GM12878 (cell line): ENCODE data around the gene RANGRF. TPM values are rescaled to one million over a fixed set of nuclear protein-coding genes. Genes with fewer than 3 reads are reported as not detected.

Source experiments
- ATAC-seq: fragments of 200-7000 bp; cut with Tn5 transposase; 3 replicates; pipeline ENCODE4 v1.9.1; 2020; ENCODE audit warnings: mild to moderate bottlenecking, moderate library complexity
- BruUV-seq: library from RNA; stranded (reverse); fragments of 400-500 nt; replicated peaks from 2 replicates; lab custom pipeline; 2021; lab: Mats Ljungman, UMichigan
- CTCF ChIA-PET: fragments of 300-600 bp; sonication (Branson Sonifier 250); formaldehyde crosslinking; extraction: SDS; loops from one replicate; lab custom pipeline; 2021; ENCODE audit warnings: inconsistent platforms; lab: Yijun Ruan, JAX
- POLR2A ChIA-PET: fragments of 350-600 bp; formaldehyde crosslinking; extraction: SDS; loops from one replicate; lab custom pipeline; 2021; ENCODE audit warnings: inconsistent platforms; lab: Charles Lee
- RAD21 ChIA-PET: fragments of 300-600 bp; sonication (Branson Sonifier 250); formaldehyde crosslinking; loops from one replicate; lab custom pipeline; 2023; ENCODE audit warnings: antibody characterized with exemption; ENCODE audit not compliant: unreplicated experiment; lab: Charles Lee
- SMC1A ChIA-PET: fragments of 300-600 bp; sonication (Branson Sonifier 250); formaldehyde crosslinking; loops from one replicate; lab custom pipeline; 2023; ENCODE audit not compliant: unreplicated experiment, uncharacterized antibody; lab: Charles Lee
- DNase-seq: peaks from one replicate; pipeline ENCODE4 v3.0.0-alpha.2; 2011; ENCODE audit warnings: low read depth, low spot score
- FAIRE-seq: peaks from 3 replicates; lab custom pipeline; 2011; peaks lifted over from hg19 to GRCh38; lab: Jason Lieb, UNC
- H2AFZ ChIP-seq: 2 replicates; pipeline ENCODE4 v1.6.0; 2011; ENCODE audit warnings: low read depth, low read length, control low read depth; ENCODE audit not compliant: control insufficient read depth
- H3K27ac ChIP-seq: 2 replicates; pipeline ENCODE4 v1.5.1; 2011; ENCODE audit warnings: control low read depth; ENCODE audit not compliant: control insufficient read depth, insufficient read depth
- H3K27me3 ChIP-seq, 2 experiments: replicated peaks in 1 of 2; 2 replicates each; pipeline versions ENCODE4 v1.6.0 to v1.6.1; 2011; ENCODE audit warnings: low read length in 1 of 2; ENCODE audit not compliant: control insufficient read depth in 2 of 2, insufficient read depth in 2 of 2
- H3K36me3 ChIP-seq, 2 experiments: 2 replicates each; pipeline ENCODE4 v1.5.1; 2011; ENCODE audit warnings: low read length in 1 of 2; ENCODE audit not compliant: control insufficient read depth in 2 of 2, insufficient read depth in 2 of 2
- H3K4me1 ChIP-seq: 2 replicates; pipeline ENCODE4 v1.6.1; 2011; ENCODE audit warnings: mild to moderate bottlenecking, low read length, moderate library complexity, mixed read lengths; ENCODE audit not compliant: control insufficient read depth, insufficient read depth
- H3K4me2 ChIP-seq: 2 replicates; pipeline ENCODE4 v1.6.0; 2011; ENCODE audit warnings: control low read depth; ENCODE audit not compliant: control insufficient read depth, insufficient read depth
- H3K4me3 ChIP-seq: fragments of 200-600 bp; sonication (generic); 2 replicates; pipeline ENCODE4 v1.5.1; 2016
- H3K79me2 ChIP-seq: 2 replicates; pipeline ENCODE4 v1.6.0; 2011; ENCODE audit warnings: low read length; ENCODE audit not compliant: control insufficient read depth, insufficient read depth
- H3K9ac ChIP-seq: 2 replicates; pipeline ENCODE4 v1.8.0; 2011; ENCODE audit warnings: low read length, control low read depth, mixed read lengths; ENCODE audit not compliant: control insufficient read depth, insufficient read depth
- H3K9me3 ChIP-seq: replicated peaks from 3 replicates; pipeline ENCODE4 v1.5.1; 2011; ENCODE audit warnings: mild to moderate bottlenecking, low read length; ENCODE audit not compliant: control insufficient read depth, insufficient read depth
- H4K20me1 ChIP-seq: 2 replicates; pipeline ENCODE4 v1.6.0; 2011; ENCODE audit not compliant: control insufficient read depth, insufficient read depth
- BMI1 ChIP-seq: fragments of 450-650 bp; IDR thresholded peaks from 2 replicates; pipeline ENCODE4 v1.6.1; 2016; ENCODE audit warnings: mild to moderate bottlenecking, moderate library complexity, borderline replicate concordance
- HDAC2 ChIP-seq: fragments of 200-600 bp; sonication (generic); IDR thresholded peaks from 2 replicates; pipeline ENCODE4 v1.6.1; 2017
- MXI1 ChIP-seq: fragments of 150-350 bp; IDR thresholded peaks from 2 replicates; pipeline ENCODE4 v1.6.1; 2011; ENCODE audit warnings: low read depth, mild to moderate bottlenecking, inconsistent platforms, low read length, improper control_type of control experiment
- PBX3 ChIP-seq: IDR thresholded peaks from 2 replicates; pipeline ENCODE4 v1.6.1; 2011; ENCODE audit warnings: mild to moderate bottlenecking, low read depth, low read length, moderate library complexity; ENCODE audit not compliant: insufficient replicate concordance
- RCOR1 ChIP-seq: conservative IDR thresholded peaks from 2 replicates; pipeline ENCODE4 v1.6.1; 2012; ENCODE audit warnings: low read depth, low read length, improper control_type of control experiment
- RFX5 ChIP-seq: IDR thresholded peaks from 2 replicates; pipeline ENCODE4 v1.6.1; 2011; ENCODE audit warnings: low read depth, low read length, improper control_type of control experiment
- SMARCA5 ChIP-seq: fragments of 450-650 bp; IDR thresholded peaks from 2 replicates; pipeline ENCODE4 v1.6.1; 2017; ENCODE audit warnings: mild to moderate bottlenecking
- SRF ChIP-seq, 2 experiments: IDR thresholded peaks; 2 replicates each; pipeline ENCODE4 v1.6.1; 2011; ENCODE audit warnings: low read depth in 2 of 2, low read length in 2 of 2, mild to moderate bottlenecking in 1 of 2, moderate library complexity in 1 of 2
- USF2 ChIP-seq: IDR thresholded peaks from 2 replicates; pipeline ENCODE4 v1.6.1; 2011; ENCODE audit warnings: low read depth, low read length, improper control_type of control experiment, borderline replicate concordance
- ZBTB33 ChIP-seq: fragments of 450-650 bp; IDR thresholded peaks from 2 replicates; pipeline ENCODE4 v1.6.1; 2017; ENCODE audit warnings: mild to moderate bottlenecking
- WGBS: methylation state at CpG from one replicate; pipeline ENCODE4 v1.1.6; 2016; ENCODE audit warnings: low lambda C conversion rate; ENCODE audit not compliant: insufficient replicate concordance, insufficient coverage; ENCODE audit errors: missing lambda C conversion rate; 5-methylcytosine and 5-hydroxymethylcytosine counted together
- in situ Hi-C: fragments of 300-500 bp; cut with MboI; formaldehyde crosslinking; loops from 9 replicates; pipeline ENCODE4 v1.14.3; 2018; ENCODE audit warnings: mixed read lengths
- intact Hi-C: fragments of 100-400 bp; cut with micrococcal nuclease; formaldehyde crosslinking; loops from one replicate; pipeline ENCODE4 v1.14.2; 2022; ENCODE audit not compliant: unreplicated experiment
- polyA plus RNA-seq, 11 experiments: library from polyadenylated mRNA; depleted of rRNA in 4 of 11; unstranded in 6 of 11; stranded (reverse) in 5 of 11; fragments of >200 nt; fragmentation: Nextera tagmentation in 4 of 11; fragmentation: Illumina TruSeq in 1 of 11; extraction: Ambion mirVana in 4 of 11; extraction: Trizol in 1 of 11; gene quantifications; 1 replicate in 1 of 11; 2 replicates in 10 of 11; pipeline versions ENCODE4 v1.2.1 to v1.2.3, GENCODE V29; 2011 to 2016; ENCODE audit warnings: inconsistent platforms in 2 of 11, missing spikeins in 2 of 11, low read depth in 1 of 11
- total RNA-seq, 4 experiments: library from RNA; depleted of rRNA in 3 of 4; stranded (reverse); fragments of >200 nt in 3 of 4; fragmentation: Illumina TruSeq in 1 of 4; extraction: Trizol in 1 of 4; gene quantifications; 2 replicates each; pipeline versions ENCODE4 v1.2.1 to v1.2.3, GENCODE V29; 2013 to 2021

RANGRF gene
- total and polyA plus RNA-seq, 10 of the 15 experiments (the other 5 are each of a cell fraction or from before 2014, with no cell fraction given) = 30.1 to 181 (median 61.4) TPM

- H3K79me2 ChIP-seq = no peaks in the 10 kb centered on the region
- H3K4me2 ChIP-seq = no peak overlapping the region
- RAD21 ChIA-PET = no interaction called here
- ATAC-seq = no peak
- no peak overlapping the region for H2AFZ ChIP-seq
- no peaks in the 10 kb centered on the region for H3K4me1 ChIP-seq
- no peaks in the 10 kb centered on the region for H3K36me3 ChIP-seq
- WGBS = 29% methylated on average over 13 of the region's 13 CpGs
- POLR2A ChIA-PET = no interaction called here
- no peak overlapping the region for H3K27ac ChIP-seq
- H3K9me3 ChIP-seq = no peaks in the 10 kb centered on the region
- BruUV-seq = no TSS peak
- in situ Hi-C loops (no loop called here), intact Hi-C loops (no loop called here)
- H3K27me3 ChIP-seq = peaks cover 0 to 4% of the 10 kb centered on the region in 2 experiments; a peak in 3 of 4 replicates
- no peak for TF ChIP-seq PBX3
- H4K20me1 ChIP-seq = no peaks in the 10 kb centered on the region
- SMC1A ChIA-PET = no interaction called here
- no peak overlapping the region for H3K9ac ChIP-seq
- FAIRE-seq = no peak
- CTCF ChIA-PET = no interaction called here
- no peak for DNase-seq
- H3K4me3 ChIP-seq = no peak overlapping the region
These were observed 23.8 kb downstream of the RANGRF start for GRCh38 chr17:8312251-8312650.

GRCh38 chr17:8312726-8313600 lies 24.5 kb downstream of the RANGRF start:
- intact Hi-C loops (no loop called here), in situ Hi-C loops (no loop called here)
- ChIA-PET POLR2A (no interaction called here), SMC1A (no interaction called here), CTCF (interaction anchor here (1.5 kb wide), 1 partner anchor 12 kb away, joined by 3 read pairs; no protein-coding TSS in a partner anchor), RAD21 (no interaction called here)
- ATAC-seq (no peak), DNase-seq (no peak), FAIRE-seq (no peak)
- Histone ChIP-seq H3K9me3 (no peaks in the 10 kb centered on the region), H4K20me1 (no peaks in the 10 kb centered on the region), H3K4me3 (no peak overlapping the region), H3K9ac (no peak overlapping the region), H3K4me1 (no peaks in the 10 kb centered on the region), H3K36me3 (no peaks in the 10 kb centered on the region), H3K27me3 (peaks cover 0 to 4% of the 10 kb centered on the region in 2 experiments; a peak in 3 of 4 replicates), H3K79me2 (no peaks in the 10 kb centered on the region), H3K4me2 (no peak overlapping the region), H2AFZ (no peak overlapping the region), H3K27ac (no peak overlapping the region)
- BruUV-seq = no TSS peak
- 3% methylated on average over 8 of the region's 16 CpGs for WGBS
- TF ChIP-seq MXI1 (no peak), HDAC2 (no peak), RFX5 (no peak), SRF (IDR thresholded peaks at IDR 0.05; ENCODE audit: low read depth in 2 of 2, low read length in 2 of 2) (no peak), SMARCA5 (no peak), ZBTB33 (no peak), USF2 (no peak), RCOR1 (no peak), BMI1 (no peak)
